Liver (tissue), 3 donors: ENCODE results near the gene FRYL.

ENCODE experiments used
- EGR1 ChIP-seq, 2 donors: IDR thresholded peaks; 2 replicates each; pipeline ENCODE4 v1.6.1; 2016 to 2018; ENCODE audit warnings: antibody characterized with exemption in 2 of 2, low read depth in 2 of 2
- HNF4A ChIP-seq, 2 donors: conservative IDR thresholded peaks; 2 replicates each; pipeline ENCODE4 v1.6.1; 2016; ENCODE audit warnings: antibody characterized with exemption in 2 of 2, mild to moderate bottlenecking in 2 of 2
- HNF4G ChIP-seq: IDR thresholded peaks from 2 replicates; pipeline ENCODE4 v1.6.1; 2016; ENCODE audit warnings: antibody characterized with exemption
- JUND ChIP-seq, 2 donors: IDR thresholded peaks; 2 replicates each; pipeline ENCODE4 v1.6.1; 2016; ENCODE audit warnings: antibody characterized with exemption in 2 of 2
- RXRA ChIP-seq, 2 donors: IDR thresholded peaks; 2 replicates each; pipeline ENCODE4 v1.6.1; 2017 to 2018; ENCODE audit warnings: antibody characterized with exemption in 2 of 2, mild to moderate bottlenecking in 1 of 2
- SP1 ChIP-seq: IDR thresholded peaks from 2 replicates; pipeline ENCODE4 v1.6.1; 2018; ENCODE audit warnings: antibody characterized with exemption, mild to moderate bottlenecking
- TAF1 ChIP-seq: conservative IDR thresholded peaks from 2 replicates; pipeline ENCODE4 v1.6.1; 2016; ENCODE audit warnings: antibody characterized with exemption, mild to moderate bottlenecking
- TF ChIP-seq, protein P1 (sequence below): fragments of 150-350 bp; IDR thresholded peaks from 2 replicates; pipeline ENCODE4 v1.5.1; 2017; ENCODE audit warnings: improper control_type of control experiment, low read depth, low read length; ENCODE audit not compliant: missing input control
- TF ChIP-seq, protein P2 (sequence below): IDR thresholded peaks from 2 replicates; pipeline ENCODE4 v1.6.1; 2016; ENCODE audit warnings: antibody characterized with exemption, mild to moderate bottlenecking
- TF ChIP-seq, protein P3 (sequence below): IDR thresholded peaks from 2 replicates; pipeline ENCODE4 v1.6.1; 2016; ENCODE audit warnings: antibody characterized with exemption
- donor health status: healthy.
- donor health status: healthy.

DNA sequence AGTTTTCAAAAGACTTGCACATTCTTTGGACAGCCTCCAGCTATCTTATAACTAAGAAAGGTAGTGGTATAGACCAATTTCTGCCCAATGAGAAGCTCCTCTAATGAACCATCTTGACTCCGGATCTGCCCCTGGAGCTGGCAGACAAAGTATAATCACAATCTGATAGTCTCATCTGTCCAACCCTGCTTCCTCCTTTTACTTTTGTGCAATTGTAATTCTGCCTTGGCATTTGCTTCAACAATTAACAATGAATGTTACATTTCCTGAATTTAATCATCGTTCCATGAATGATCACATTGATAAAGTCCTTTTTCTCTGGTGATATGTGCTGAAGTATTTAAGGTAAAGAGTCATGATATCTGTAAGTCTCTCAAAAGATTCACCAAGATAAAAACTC lies 27.8 kb downstream of the FRYL start:
- TF ChIP-seq, protein P1, sequence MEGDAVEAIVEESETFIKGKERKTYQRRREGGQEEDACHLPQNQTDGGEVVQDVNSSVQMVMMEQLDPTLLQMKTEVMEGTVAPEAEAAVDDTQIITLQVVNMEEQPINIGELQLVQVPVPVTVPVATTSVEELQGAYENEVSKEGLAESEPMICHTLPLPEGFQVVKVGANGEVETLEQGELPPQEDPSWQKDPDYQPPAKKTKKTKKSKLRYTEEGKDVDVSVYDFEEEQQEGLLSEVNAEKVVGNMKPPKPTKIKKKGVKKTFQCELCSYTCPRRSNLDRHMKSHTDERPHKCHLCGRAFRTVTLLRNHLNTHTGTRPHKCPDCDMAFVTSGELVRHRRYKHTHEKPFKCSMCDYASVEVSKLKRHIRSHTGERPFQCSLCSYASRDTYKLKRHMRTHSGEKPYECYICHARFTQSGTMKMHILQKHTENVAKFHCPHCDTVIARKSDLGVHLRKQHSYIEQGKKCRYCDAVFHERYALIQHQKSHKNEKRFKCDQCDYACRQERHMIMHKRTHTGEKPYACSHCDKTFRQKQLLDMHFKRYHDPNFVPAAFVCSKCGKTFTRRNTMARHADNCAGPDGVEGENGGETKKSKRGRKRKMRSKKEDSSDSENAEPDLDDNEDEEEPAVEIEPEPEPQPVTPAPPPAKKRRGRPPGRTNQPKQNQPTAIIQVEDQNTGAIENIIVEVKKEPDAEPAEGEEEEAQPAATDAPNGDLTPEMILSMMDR, result no peak
- no peak for TF ChIP-seq RXRA (IDR thresholded peaks at IDR 0.05)
- no peak for TF ChIP-seq HNF4A (conservative IDR thresholded peaks at IDR 0.05)
- no peak for TF ChIP-seq JUND (IDR thresholded peaks at IDR 0.05)
- no peak for TF ChIP-seq HNF4G
- no peak for TF ChIP-seq EGR1 (IDR thresholded peaks at IDR 0.05; ENCODE audit: low read depth in 2 of 2)
- TF ChIP-seq TAF1, result no peak
- TF ChIP-seq SP1, result no peak
- TF ChIP-seq, protein P2, sequence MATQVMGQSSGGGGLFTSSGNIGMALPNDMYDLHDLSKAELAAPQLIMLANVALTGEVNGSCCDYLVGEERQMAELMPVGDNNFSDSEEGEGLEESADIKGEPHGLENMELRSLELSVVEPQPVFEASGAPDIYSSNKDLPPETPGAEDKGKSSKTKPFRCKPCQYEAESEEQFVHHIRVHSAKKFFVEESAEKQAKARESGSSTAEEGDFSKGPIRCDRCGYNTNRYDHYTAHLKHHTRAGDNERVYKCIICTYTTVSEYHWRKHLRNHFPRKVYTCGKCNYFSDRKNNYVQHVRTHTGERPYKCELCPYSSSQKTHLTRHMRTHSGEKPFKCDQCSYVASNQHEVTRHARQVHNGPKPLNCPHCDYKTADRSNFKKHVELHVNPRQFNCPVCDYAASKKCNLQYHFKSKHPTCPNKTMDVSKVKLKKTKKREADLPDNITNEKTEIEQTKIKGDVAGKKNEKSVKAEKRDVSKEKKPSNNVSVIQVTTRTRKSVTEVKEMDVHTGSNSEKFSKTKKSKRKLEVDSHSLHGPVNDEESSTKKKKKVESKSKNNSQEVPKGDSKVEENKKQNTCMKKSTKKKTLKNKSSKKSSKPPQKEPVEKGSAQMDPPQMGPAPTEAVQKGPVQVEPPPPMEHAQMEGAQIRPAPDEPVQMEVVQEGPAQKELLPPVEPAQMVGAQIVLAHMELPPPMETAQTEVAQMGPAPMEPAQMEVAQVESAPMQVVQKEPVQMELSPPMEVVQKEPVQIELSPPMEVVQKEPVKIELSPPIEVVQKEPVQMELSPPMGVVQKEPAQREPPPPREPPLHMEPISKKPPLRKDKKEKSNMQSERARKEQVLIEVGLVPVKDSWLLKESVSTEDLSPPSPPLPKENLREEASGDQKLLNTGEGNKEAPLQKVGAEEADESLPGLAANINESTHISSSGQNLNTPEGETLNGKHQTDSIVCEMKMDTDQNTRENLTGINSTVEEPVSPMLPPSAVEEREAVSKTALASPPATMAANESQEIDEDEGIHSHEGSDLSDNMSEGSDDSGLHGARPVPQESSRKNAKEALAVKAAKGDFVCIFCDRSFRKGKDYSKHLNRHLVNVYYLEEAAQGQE, result no peak
- TF ChIP-seq, protein P3, sequence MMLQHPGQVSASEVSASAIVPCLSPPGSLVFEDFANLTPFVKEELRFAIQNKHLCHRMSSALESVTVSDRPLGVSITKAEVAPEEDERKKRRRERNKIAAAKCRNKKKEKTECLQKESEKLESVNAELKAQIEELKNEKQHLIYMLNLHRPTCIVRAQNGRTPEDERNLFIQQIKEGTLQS, result no peak
